T-helper 1 cell treated with Interleukin-12 subunit alpha and Interleukin-12 subunit beta and Interleukin-4 antibody, amounts not matched to agents 30 μg/mL and 1 μg/mL, for 36 hours (primary cell): Measurements from ENCODE around the gene RAP1GAP2.

Experiments used
- H3K27ac Mint-ChIP-seq: one replicate; pipeline ENCODE4 v1.8.0; 2021; ENCODE audit warnings: mild to moderate bottlenecking, mixed read lengths
- H3K27me3 Mint-ChIP-seq: one replicate; pipeline ENCODE4 v1.8.0; 2021; ENCODE audit warnings: low read depth, mixed read lengths
- H3K36me3 Mint-ChIP-seq: one replicate; pipeline ENCODE4 v1.8.0; 2021; ENCODE audit warnings: low read depth, mixed read lengths
- H3K4me1 Mint-ChIP-seq: one replicate; pipeline ENCODE4 v1.8.0; 2021; ENCODE audit warnings: low read depth, mixed read lengths
- H3K4me3 Mint-ChIP-seq: one replicate; pipeline ENCODE4 v1.8.0; 2021; ENCODE audit warnings: mild to moderate bottlenecking, moderate library complexity, mixed read lengths
- H3K9me3 Mint-ChIP-seq: one replicate; pipeline ENCODE4 v1.8.0; 2021; ENCODE audit warnings: mixed read lengths

RAP1GAP2 gene

GRCh38 chr17:2947996-2948550, 151.8 kb downstream of the RAP1GAP2 start:
- Mint-ChIP-seq H3K4me1 (peaks cover 2% of the 10 kb centered on the region), H3K4me3 (no peak overlapping the region), H3K27ac (no peak overlapping the region), H3K9me3 (no peaks in the 10 kb centered on the region), H3K27me3 (peaks cover 13% of the 10 kb centered on the region), H3K36me3 (no peaks in the 10 kb centered on the region)

GRCh38 chr17:2948721-2949468, 152.7 kb downstream of the RAP1GAP2 start:
- no peaks in the 10 kb centered on the region for H3K36me3 Mint-ChIP-seq
- peaks cover 11% of the 10 kb centered on the region for H3K27me3 Mint-ChIP-seq
- no peak overlapping the region for H3K4me3 Mint-ChIP-seq
- H3K4me1 Mint-ChIP-seq, result peaks cover 2% of the 10 kb centered on the region
- no peaks in the 10 kb centered on the region for H3K9me3 Mint-ChIP-seq
- H3K27ac Mint-ChIP-seq, result no peak overlapping the region

GRCh38 chr17:2949469-2950044, 153.3 kb downstream of the RAP1GAP2 start:
- Mint-ChIP-seq H3K27me3 (peaks cover 4% of the 10 kb centered on the region), H3K36me3 (no peaks in the 10 kb centered on the region), H3K27ac (no peak overlapping the region), H3K4me3 (no peak overlapping the region), H3K4me1 (no peaks in the 10 kb centered on the region), H3K9me3 (no peaks in the 10 kb centered on the region)

- Mint-ChIP-seq H3K4me1 (peaks cover 7% of the 10 kb centered on the region), H3K36me3 (no peaks in the 10 kb centered on the region), H3K27ac (no peak overlapping the region), H3K4me3 (no peak overlapping the region), H3K9me3 (no peaks in the 10 kb centered on the region), H3K27me3 (peaks cover 5% of the 10 kb centered on the region)
These were observed 154.6 kb downstream of the RAP1GAP2 start for GRCh38 chr17:2950846-2951245.

GRCh38 chr17:2952174-2952845, 156.1 kb downstream of the RAP1GAP2 start:
- H3K9me3 Mint-ChIP-seq, result no peaks in the 10 kb centered on the region
- H3K27ac Mint-ChIP-seq, result no peak overlapping the region

GRCh38 chr17:2954898-2955445, 158.7 kb downstream of the RAP1GAP2 start:
- Mint-ChIP-seq H3K4me1 (peaks cover 7% of the 10 kb centered on the region), H3K27ac (no peak overlapping the region), H3K36me3 (no peaks in the 10 kb centered on the region), H3K9me3 (no peaks in the 10 kb centered on the region), H3K4me3 (no peak overlapping the region), H3K27me3 (peaks cover 5% of the 10 kb centered on the region)

More at GRCh38 chr17:2952174-2952845, 156.1 kb downstream of the RAP1GAP2 start:
- Mint-ChIP-seq H3K4me1 (peaks cover 7% of the 10 kb centered on the region), H3K4me3 (no peak overlapping the region), H3K27me3 (peaks cover 5% of the 10 kb centered on the region), H3K36me3 (no peaks in the 10 kb centered on the region)

GRCh38 chr17:2955931-2956582, 159.8 kb downstream of the RAP1GAP2 start:
- H3K4me1 Mint-ChIP-seq, result peaks cover 7% of the 10 kb centered on the region

GRCh38 chr17:2957631-2958286, 161.5 kb downstream of the RAP1GAP2 start:
- peaks cover 5% of the 10 kb centered on the region for H3K27me3 Mint-ChIP-seq
- no peak overlapping the region for H3K27ac Mint-ChIP-seq
- peaks cover 7% of the 10 kb centered on the region for H3K4me1 Mint-ChIP-seq
- no peak overlapping the region for H3K4me3 Mint-ChIP-seq
- H3K9me3 Mint-ChIP-seq, result no peaks in the 10 kb centered on the region
- H3K36me3 Mint-ChIP-seq, result no peaks in the 10 kb centered on the region

More at GRCh38 chr17:2955931-2956582, 159.8 kb downstream of the RAP1GAP2 start:
- no peak overlapping the region for H3K27ac Mint-ChIP-seq
- peaks cover 5% of the 10 kb centered on the region for H3K27me3 Mint-ChIP-seq
- no peaks in the 10 kb centered on the region for H3K9me3 Mint-ChIP-seq
- no peaks in the 10 kb centered on the region for H3K36me3 Mint-ChIP-seq
- no peak overlapping the region for H3K4me3 Mint-ChIP-seq

GRCh38 chr17:2958706-2959222, 162.5 kb downstream of the RAP1GAP2 start:
- Mint-ChIP-seq H3K9me3 (no peaks in the 10 kb centered on the region), H3K4me3 (no peak overlapping the region), H3K36me3 (no peaks in the 10 kb centered on the region), H3K27me3 (peaks cover 5% of the 10 kb centered on the region), H3K27ac (no peak overlapping the region), H3K4me1 (peaks cover 7% of the 10 kb centered on the region)

- no peak overlapping the region for H3K27ac Mint-ChIP-seq
These were observed 163.3 kb downstream of the RAP1GAP2 start for GRCh38 chr17:2959371-2960130.

GRCh38 chr17:2961446-2961845, 165.2 kb downstream of the RAP1GAP2 start:
- peaks cover 2% of the 10 kb centered on the region for H3K36me3 Mint-ChIP-seq
- H3K9me3 Mint-ChIP-seq, result no peaks in the 10 kb centered on the region
- no peak overlapping the region for H3K27ac Mint-ChIP-seq
- no peaks in the 10 kb centered on the region for H3K27me3 Mint-ChIP-seq
- H3K4me3 Mint-ChIP-seq, result no peak overlapping the region
- H3K4me1 Mint-ChIP-seq, result no peaks in the 10 kb centered on the region

More at GRCh38 chr17:2959371-2960130, 163.3 kb downstream of the RAP1GAP2 start:
- Mint-ChIP-seq H3K9me3 (no peaks in the 10 kb centered on the region), H3K4me3 (no peak overlapping the region), H3K27me3 (peaks cover 5% of the 10 kb centered on the region), H3K4me1 (peaks cover 7% of the 10 kb centered on the region), H3K36me3 (no peaks in the 10 kb centered on the region)

GRCh38 chr17:2962236-2962635, 166.0 kb downstream of the RAP1GAP2 start:
- Mint-ChIP-seq H3K4me3 (no peak overlapping the region), H3K27me3 (no peaks in the 10 kb centered on the region), H3K36me3 (peaks cover 2% of the 10 kb centered on the region), H3K4me1 (no peaks in the 10 kb centered on the region), H3K27ac (no peak overlapping the region), H3K9me3 (no peaks in the 10 kb centered on the region)

- no peaks in the 10 kb centered on the region for H3K4me1 Mint-ChIP-seq
- peaks cover 2% of the 10 kb centered on the region for H3K36me3 Mint-ChIP-seq
- peaks cover under 1% of the 10 kb centered on the region for H3K27me3 Mint-ChIP-seq
- H3K27ac Mint-ChIP-seq, result no peak overlapping the region
- H3K4me3 Mint-ChIP-seq, result no peak overlapping the region
- H3K9me3 Mint-ChIP-seq, result no peaks in the 10 kb centered on the region
These were observed 166.5 kb downstream of the RAP1GAP2 start for GRCh38 chr17:2962729-2963128.
